Stimulated activated CD8-positive, alpha-beta memory T cell treated with anti-CD3 and anti-CD28 coated beads, Interleukin-4, amount 100 ng/mL, for 24 hours (primary cell): ENCODE data around the gene GRIK3.
"Not testable (repeated sequence)": the region's sequence is repeated elsewhere in the genome, so short reads cannot be mapped to it uniquely, and the experiment has no call there.

ENCODE experiments used
- DNase-seq: peaks from one replicate; pipeline ENCODE4 v3.0.0-alpha.2; 2020; ENCODE audit warnings: low read depth

Gene GRIK3

GRCh38 chr1:36783475-36783874 lies 250.8 kb downstream of the GRIK3 start:
- DNase-seq, result no peak

- no peak for DNase-seq
These were observed 251.5 kb downstream of the GRIK3 start for GRCh38 chr1:36782785-36783184.

- no peak for DNase-seq
These were observed 252.2 kb downstream of the GRIK3 start for GRCh38 chr1:36782085-36782484.

- no peak for DNase-seq
These were observed 253.2 kb downstream of the GRIK3 start for GRCh38 chr1:36781098-36781497.

GRCh38 chr1:36778740-36779139 lies 255.6 kb downstream of the GRIK3 start:
- DNase-seq, result no peak

- DNase-seq, result no peak
These were observed 257.1 kb downstream of the GRIK3 start for GRCh38 chr1:36776948-36777831.

GRCh38 chr1:36776256-36776655 lies 258.1 kb downstream of the GRIK3 start:
- no peak for DNase-seq

GRCh38 chr1:36775716-36776115 lies 258.6 kb downstream of the GRIK3 start:
- DNase-seq, result no peak

- DNase-seq, result no peak
These were observed 260.3 kb downstream of the GRIK3 start for GRCh38 chr1:36773827-36774541.

GRCh38 chr1:36772647-36773495 lies 261.4 kb downstream of the GRIK3 start:
- DNase-seq, result no peak

- no peak for DNase-seq
These were observed 262.5 kb downstream of the GRIK3 start for GRCh38 chr1:36771660-36772284.

GRCh38 chr1:36771240-36771639 lies 263.1 kb downstream of the GRIK3 start:
- no peak for DNase-seq

GRCh38 chr1:36769886-36770830 lies 264.2 kb downstream of the GRIK3 start:
- no peak for DNase-seq

- no peak for DNase-seq
These were observed 265.7 kb downstream of the GRIK3 start for GRCh38 chr1:36768486-36769178.

- DNase-seq, result not testable (repeated sequence)
These were observed 266.9 kb downstream of the GRIK3 start for GRCh38 chr1:36767429-36767828.

GRCh38 chr1:36766481-36766880 lies 267.8 kb downstream of the GRIK3 start:
- no peak for DNase-seq

GRCh38 chr1:36765785-36766300 lies 268.5 kb downstream of the GRIK3 start:
- DNase-seq, result no peak

GRCh38 chr1:36764798-36765197 lies 269.5 kb downstream of the GRIK3 start:
- no peak for DNase-seq

- no peak for DNase-seq
These were observed 270.5 kb downstream of the GRIK3 start for GRCh38 chr1:36763771-36764170.

- DNase-seq, result no peak
These were observed 272.1 kb downstream of the GRIK3 start for GRCh38 chr1:36762174-36762573.
